Tibial nerve (tissue), 4 donors: ENCODE results near the gene COL6A2. TPM values are rescaled to one million over a fixed set of nuclear protein-coding genes. Genes with fewer than 3 reads are reported as not detected.

Experiments used
- DNase-seq, 2 donors: peaks; one replicate each; pipeline ENCODE4 v3.0.0-alpha.2; 2019; ENCODE audit warnings: low spot score in 2 of 2
- H3K27ac ChIP-seq, 4 donors: fragments of 200-600 bp; sonication (generic) in 3 of 4; one replicate each; pipeline ENCODE4 v1.5.1; 2017 to 2019; ENCODE audit warnings: mild to moderate bottlenecking in 1 of 4
- H3K27me3 ChIP-seq, 2 donors: fragments of 200-600 bp; sonication (generic) in 1 of 2; one replicate each; pipeline versions ENCODE4 v1.5.1 to v1.6.0; 2017 to 2019
- H3K36me3 ChIP-seq, 3 donors: fragments of 200-600 bp; sonication (generic); one replicate each; pipeline ENCODE4 v1.5.1; 2018 to 2019
- H3K4me1 ChIP-seq, 4 donors: fragments of 200-600 bp; sonication (generic) in 3 of 4; one replicate each; pipeline ENCODE4 v1.5.1; 2017 to 2019
- H3K4me3 ChIP-seq, 4 donors: fragments of 200-600 bp; sonication (generic) in 3 of 4; one replicate each; pipeline ENCODE4 v1.5.1; 2017 to 2019; ENCODE audit warnings: mild to moderate bottlenecking in 1 of 4, moderate library complexity in 1 of 4
- H3K9me3 ChIP-seq, 4 donors: fragments of 200-600 bp; sonication (generic) in 3 of 4; one replicate each; pipeline ENCODE4 v1.5.1; 2017 to 2019
- CTCF ChIP-seq, 5 experiments: fragments of 200-600 bp in 3 of 5; fragments of 450-650 bp in 2 of 5; sonication (generic) in 3 of 5; IDR thresholded peaks; one replicate each; pipeline ENCODE4 v1.5.1; 2016 to 2019; ENCODE audit warnings: antibody characterized with exemption in 5 of 5, mild to moderate bottlenecking in 3 of 5, moderate library complexity in 2 of 5
- EP300 ChIP-seq, 2 donors: sonication (generic); formaldehyde crosslinking; IDR thresholded peaks; one replicate each; pipeline ENCODE4 v1.6.1; 2017; ENCODE audit warnings: antibody characterized with exemption in 2 of 2, mild to moderate bottlenecking in 1 of 2
- POLR2A ChIP-seq, 2 donors: fragments of 450-650 bp; IDR thresholded peaks; one replicate each; pipeline ENCODE4 v1.6.1; 2017; ENCODE audit warnings: antibody characterized with exemption in 2 of 2, mild to moderate bottlenecking in 2 of 2, moderate library complexity in 2 of 2
- WGBS, 2 donors: methylation state at CpG; one replicate each; pipeline ENCODE4 v1.1.5; 2018; 5-methylcytosine and 5-hydroxymethylcytosine counted together
- total RNA-seq, 4 donors: library from RNA; depleted of rRNA; stranded (reverse); fragments of >200 nt; gene quantifications; one replicate each; pipeline ENCODE4 v1.1.0, GENCODE V29; 2016

Gene COL6A2
- total RNA-seq, 4 donors from 2014 or later, result 470 to 1,210 (median 744) TPM

GRCh38 chr21:46154155-46154954, 56.4 kb downstream of the COL6A2 start:
- peak in 1 of 2 donors; percentile 7 for DNase-seq
- Histone ChIP-seq H3K27ac (no peak overlapping the region), H3K36me3 (no peaks in the 10 kb centered on the region), H3K4me1 (peaks cover 0 to 11% (median 5%) of the 10 kb centered on the region in 4 donors), H3K9me3 (no peaks in the 10 kb centered on the region), H3K27me3 (peaks cover 0 to 10% of the 10 kb centered on the region in 2 donors), H3K4me3 (no peak overlapping the region)
- TF ChIP-seq POLR2A (IDR thresholded peaks at IDR 0.05) (no peak), EP300 (IDR thresholded peaks at IDR 0.05) (no peak), CTCF (IDR thresholded peaks at IDR 0.05) (no peak)
- WGBS, 2 donors, result 87 to 90% methylated on average over 22 to 23 of the region's 39 CpGs

GRCh38 chr21:46154955-46155513, 57.1 kb downstream of the COL6A2 start:
- TF ChIP-seq POLR2A (IDR thresholded peaks at IDR 0.05), result no peak
- no peak for TF ChIP-seq CTCF (IDR thresholded peaks at IDR 0.05)
- TF ChIP-seq EP300 (IDR thresholded peaks at IDR 0.05), result no peak
- no peaks in the 10 kb centered on the region for H3K9me3 ChIP-seq
- peak in 1 of 2 donors; percentile 8 for DNase-seq
- no peak overlapping the region for H3K27ac ChIP-seq
- H3K36me3 ChIP-seq, result no peaks in the 10 kb centered on the region
- WGBS, 2 donors, result 84 to 87% methylated on average over 10 to 13 of the region's 16 CpGs
- H3K4me3 ChIP-seq, result no peak overlapping the region
- H3K27me3 ChIP-seq, result peaks cover 0 to 10% of the 10 kb centered on the region in 2 donors
- H3K4me1 ChIP-seq, result peaks cover 0 to 11% (median 5%) of the 10 kb centered on the region in 4 donors

- DNase-seq, result peak in 1 of 2 donors; percentile 11
- 72 to 78% methylated on average over 29 to 34 of the region's 34 CpGs for WGBS, 2 donors
These were observed 57.8 kb downstream of the COL6A2 start, which contains the start of gene FTCD for GRCh38 chr21:46155514-46156377. FTCD (minus strand) TSS chr21:46155579; CDS start chr21:46155523, 56 bp downstream.

GRCh38 chr21:46156378-46156645, 58.4 kb downstream of the COL6A2 start:
- Histone ChIP-seq H3K4me1 (peaks cover 0 to 13% (median 5%) of the 10 kb centered on the region in 4 donors), H3K27ac (no peak overlapping the region), H3K9me3 (no peaks in the 10 kb centered on the region), H3K4me3 (no peak overlapping the region), H3K27me3 (peaks cover 0 to 11% of the 10 kb centered on the region in 2 donors), H3K36me3 (peaks cover 0 to 4% (median 0%) of the 10 kb centered on the region in 3 donors)
- TF ChIP-seq POLR2A (IDR thresholded peaks at IDR 0.05) (no peak), EP300 (IDR thresholded peaks at IDR 0.05) (no peak), CTCF (IDR thresholded peaks at IDR 0.05) (no peak)
- DNase-seq, result peak in 1 of 2 donors; percentile 5
- WGBS, 2 donors, result 83 to 86% methylated on average over 7 of the region's 7 CpGs

More at GRCh38 chr21:46155514-46156377, 57.8 kb downstream of the COL6A2 start, which contains the start of gene FTCD:
- no peaks in the 10 kb centered on the region for H3K9me3 ChIP-seq
- H3K4me3 ChIP-seq, result no peak within 1 kb of the TSS
- peaks cover 0 to 10% of the 10 kb centered on the region in 2 donors for H3K27me3 ChIP-seq
- H3K36me3 ChIP-seq, result no peaks in the 10 kb centered on the region
- TF ChIP-seq CTCF (IDR thresholded peaks at IDR 0.05), result no peak
- no peak for TF ChIP-seq POLR2A (IDR thresholded peaks at IDR 0.05)
- TF ChIP-seq EP300 (IDR thresholded peaks at IDR 0.05), result no peak
- H3K27ac ChIP-seq, result no peak within 1 kb of the TSS
- H3K4me1 ChIP-seq, result peaks cover 0 to 11% (median 5%) of the 10 kb centered on the region in 4 donors
